ENCODE data around the gene DISP3.

The DISP3 gene

GRCh38 chr1:11453742-11454491 lies 25.0 kb upstream of the DISP3 start:
- DNase-seq: no peak
- intact Hi-C loops (cut with DNase I): loop anchor here (10.0 kb wide), 1 partner anchor 119 kb away; no protein-coding TSS in a partner anchor

- DNase-seq: peak in 1 of 10 donors; percentile 64
- intact Hi-C loops (cut with DNase I): loop anchor here (10.0 kb wide), 1 partner anchor 121 kb away; no protein-coding TSS in a partner anchor
Measured at GRCh38 chr1:11455967-11456570, 22.9 kb upstream of the DISP3 start.

- intact Hi-C loops (cut with DNase I): loop anchor here (10.0 kb wide), 1 partner anchor 122 kb away; no protein-coding TSS in a partner anchor
- DNase-seq: no peak
Measured at GRCh38 chr1:11456965-11457364, 22.0 kb upstream of the DISP3 start.

GRCh38 chr1:11458811-11459275 lies 20.1 kb upstream of the DISP3 start:
- intact Hi-C loops (cut with DNase I): loop anchor here (10.0 kb wide), 1 partner anchor 124 kb away; no protein-coding TSS in a partner anchor
- DNase-seq: peak; percentile 71 to 97 (median 78)

- peak in 1 of 10 donors; percentile 61 for DNase-seq
- intact Hi-C loops (cut with DNase I): no loop called here
Measured at GRCh38 chr1:11461531-11462137, 17.3 kb upstream of the DISP3 start.

GRCh38 chr1:11462224-11462923 lies 16.6 kb upstream of the DISP3 start:
- DNase-seq: peak in 5 of 10 donors; percentile 29 to 87 (median 76)
- intact Hi-C loops (cut with DNase I): no loop called here

GRCh38 chr1:11463177-11463576 lies 15.8 kb upstream of the DISP3 start:
- intact Hi-C loops (cut with DNase I): no loop called here
- no peak for DNase-seq

GRCh38 chr1:11465307-11465706 lies 13.6 kb upstream of the DISP3 start:
- no peak for DNase-seq
- intact Hi-C loops (cut with DNase I): no loop called here

GRCh38 chr1:11466416-11466815 lies 12.5 kb upstream of the DISP3 start:
- intact Hi-C loops (cut with DNase I): no loop called here
- no peak for DNase-seq

GRCh38 chr1:11468878-11469277 lies 10.1 kb upstream of the DISP3 start:
- intact Hi-C loops (cut with DNase I): no loop called here
- no peak for DNase-seq

GRCh38 chr1:11470912-11471311 lies 8.0 kb upstream of the DISP3 start:
- no peak for DNase-seq
- intact Hi-C loops (cut with DNase I): loop anchor here (10.0 kb wide), 1 partner anchor 186 kb away; no protein-coding TSS in a partner anchor

- no peak for DNase-seq
- intact Hi-C loops (cut with DNase I): loop anchor here (10.0 kb wide), 1 partner anchor 187 kb away; no protein-coding TSS in a partner anchor
Measured at GRCh38 chr1:11471473-11471872, 7.5 kb upstream of the DISP3 start.

GRCh38 chr1:11472284-11472683 lies 6.7 kb upstream of the DISP3 start:
- intact Hi-C loops (cut with DNase I): loop anchor here (10.0 kb wide), 1 partner anchor 187 kb away; no protein-coding TSS in a partner anchor
- DNase-seq: no peak

GRCh38 chr1:11472741-11473140 lies 6.2 kb upstream of the DISP3 start:
- intact Hi-C loops (cut with DNase I): loop anchor here (10.0 kb wide), 1 partner anchor 188 kb away; no protein-coding TSS in a partner anchor
- DNase-seq: no peak

- intact Hi-C loops (cut with DNase I): loop anchor here (10.0 kb wide), 1 partner anchor 189 kb away; no protein-coding TSS in a partner anchor
- peak in 1 of 10 donors; percentile 29 for DNase-seq
Measured at GRCh38 chr1:11473491-11474034, 5.4 kb upstream of the DISP3 start.

GRCh38 chr1:11474826-11475225 lies 4.1 kb upstream of the DISP3 start:
- intact Hi-C loops (cut with DNase I): loop anchor here (5.0 to 10.0 kb wide), 2 partner anchors 167 to 190 kb away; no protein-coding TSS in a partner anchor
- DNase-seq: no peak

- no peak for DNase-seq
- intact Hi-C loops (cut with DNase I): loop anchor here (5.0 to 10.0 kb wide), 2 partner anchors 167 to 191 kb away; no protein-coding TSS in a partner anchor
Measured at GRCh38 chr1:11475748-11476147, 3.2 kb upstream of the DISP3 start.

- no peak for DNase-seq
- intact Hi-C loops (cut with DNase I): loop anchor here (5.0 to 10.0 kb wide), 2 partner anchors 163 to 195 kb away; no protein-coding TSS in a partner anchor
Measured at GRCh38 chr1:11479375-11479979, 522 bp downstream of the DISP3 start.

- intact Hi-C loops (cut with DNase I): no loop called here
- peak in 1 of 10 donors; percentile 18 for DNase-seq
Measured at GRCh38 chr1:11481019-11481418, 2.1 kb downstream of the DISP3 start.
